Brain microvascular endothelial cell (primary cell): ENCODE results near the gene TLR2.

ENCODE experiments used
- DNase-seq: peaks from one replicate; pipeline ENCODE4 v3.0.0-alpha.2; 2020
- H3K27ac ChIP-seq: fragments of 250-450 bp; sonication (Bioruptor Pico); 2 replicates; pipeline ENCODE4 v1.5.1; 2020; ENCODE audit warnings: mild to moderate bottlenecking, moderate library complexity
- H3K27me3 ChIP-seq: fragments of 250-450 bp; sonication (Bioruptor Pico); replicated peaks from 2 replicates; pipeline ENCODE4 v1.5.1; 2020; ENCODE audit warnings: mild to moderate bottlenecking
- H3K36me3 ChIP-seq: fragments of 250-450 bp; sonication (Bioruptor Pico); replicated peaks from 2 replicates; pipeline ENCODE4 v1.5.1; 2020; ENCODE audit warnings: mild to moderate bottlenecking
- H3K4me3 ChIP-seq: 2 replicates; pipeline ENCODE4 v1.5.1; 2011; ENCODE audit warnings: low read depth, mild to moderate bottlenecking, control low read depth, low read length, moderate library complexity
- CTCF ChIP-seq: IDR thresholded peaks from 2 replicates; pipeline ENCODE4 v1.5.1; 2011; ENCODE audit warnings: low read depth, mild to moderate bottlenecking, moderate library complexity, low read length, control low read depth, inconsistent platforms; ENCODE audit errors: missing control alignments
- in situ Hi-C: cut with HindIII; loops from 2 replicates; pipeline ENCODE4 v1.10.0; 2017; ENCODE audit warnings: low sequenced_read_pairs, low pct_ligation_motif_present

Gene TLR2

DNA sequence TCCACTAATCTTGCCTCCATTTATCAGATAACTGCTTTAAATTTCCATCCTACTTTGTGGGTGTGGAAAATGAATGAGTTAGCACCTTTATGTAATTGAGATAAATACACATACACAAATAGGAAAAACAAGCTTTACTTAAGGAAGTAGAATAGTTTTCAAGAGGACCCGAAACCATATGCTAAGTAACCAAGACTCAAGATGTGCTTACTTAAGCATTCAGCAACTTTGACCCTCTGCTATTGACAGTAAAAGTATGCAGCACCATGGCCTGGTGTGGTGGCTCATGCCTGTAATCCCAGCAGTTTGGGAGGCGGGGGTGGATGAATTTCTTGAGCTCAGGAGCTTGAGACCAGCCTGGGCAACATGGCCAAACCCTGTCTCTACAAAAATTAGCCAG lies 45.8 kb downstream of the TLR2 start:
- no peaks in the 10 kb centered on the region for H3K36me3 ChIP-seq
- no peak overlapping the region for H3K4me3 ChIP-seq
- H3K27me3 ChIP-seq = no peaks in the 10 kb centered on the region
- no peak for DNase-seq
- in situ Hi-C loops = no loop called here
- H3K27ac ChIP-seq = no peak overlapping the region
- TF ChIP-seq CTCF = no peak

DNA sequence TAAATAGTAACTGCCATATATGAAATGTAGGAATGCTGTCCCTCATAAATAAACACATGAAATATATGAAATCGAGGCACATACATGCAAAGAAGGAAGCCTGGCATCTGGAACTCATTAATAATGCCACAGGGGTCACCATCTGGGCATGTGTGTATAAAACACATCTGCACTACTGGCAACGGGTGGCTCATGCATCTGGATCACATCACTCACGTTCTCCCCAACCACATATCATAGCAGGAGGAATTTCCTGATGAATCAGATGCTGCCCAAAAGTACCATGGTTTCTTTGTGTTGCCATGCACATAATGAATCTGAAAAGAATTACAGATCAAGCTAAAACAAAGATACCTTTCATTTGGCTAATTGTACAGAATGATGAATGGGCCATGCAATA lies 47.2 kb downstream of the TLR2 start:
- Histone ChIP-seq H3K4me3 (no peak overlapping the region), H3K27me3 (no peaks in the 10 kb centered on the region), H3K36me3 (no peaks in the 10 kb centered on the region), H3K27ac (peak overlapping the region; percentile 23)
- peak; percentile 79 for DNase-seq
- no peak for TF ChIP-seq CTCF
- in situ Hi-C loops = no loop called here

GRCh38 chr4:153733751-153734448 lies 49.8 kb downstream of the TLR2 start:
- DNase-seq = no peak
- H3K27ac ChIP-seq = no peak overlapping the region
- H3K36me3 ChIP-seq = no peaks in the 10 kb centered on the region
- no peak for TF ChIP-seq CTCF
- no peak overlapping the region for H3K4me3 ChIP-seq
- in situ Hi-C loops = no loop called here
- H3K27me3 ChIP-seq = no peaks in the 10 kb centered on the region

DNA sequence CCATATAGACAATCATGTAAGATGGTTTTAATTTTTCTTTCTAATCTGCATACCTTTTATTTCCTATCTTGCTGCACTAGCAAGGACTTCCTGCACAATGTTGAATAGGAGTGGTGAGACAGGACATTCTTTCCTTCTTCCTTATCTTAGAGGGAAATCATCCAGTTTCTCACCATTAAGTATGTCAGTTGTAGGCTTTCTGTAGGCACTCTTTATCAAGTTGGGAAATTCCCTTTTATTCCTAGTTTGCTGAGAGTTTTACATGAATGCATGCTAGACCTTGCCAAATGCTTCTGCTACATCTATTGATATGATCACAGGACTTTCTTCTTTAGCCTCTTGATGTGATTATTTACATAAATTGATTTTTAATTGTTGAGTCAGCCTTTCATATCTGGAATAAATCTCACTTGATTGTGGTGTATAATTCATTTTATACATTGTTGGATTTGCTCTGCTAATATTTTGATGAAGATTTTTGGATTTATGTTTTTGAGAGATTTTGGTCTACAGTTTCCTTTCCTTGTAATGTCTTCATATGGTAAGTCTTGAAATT lies 51.9 kb downstream of the TLR2 start:
- in situ Hi-C loops = no loop called here

GRCh38 chr4:153741541-153741940 lies 57.5 kb downstream of the TLR2 start:
- H3K27ac ChIP-seq = no peak overlapping the region
- TF ChIP-seq CTCF = no peak
- H3K36me3 ChIP-seq = no peaks in the 10 kb centered on the region
- DNase-seq = no peak
- in situ Hi-C loops = no loop called here
- H3K27me3 ChIP-seq = no peaks in the 10 kb centered on the region
- no peak overlapping the region for H3K4me3 ChIP-seq

More for the DNA sequence above, 51.9 kb downstream of the TLR2 start:
- Histone ChIP-seq H3K27me3 (no peaks in the 10 kb centered on the region), H3K4me3 (no peak overlapping the region), H3K27ac (no peak overlapping the region), H3K36me3 (no peaks in the 10 kb centered on the region)
- no peak for DNase-seq
- no peak for TF ChIP-seq CTCF

DNA sequence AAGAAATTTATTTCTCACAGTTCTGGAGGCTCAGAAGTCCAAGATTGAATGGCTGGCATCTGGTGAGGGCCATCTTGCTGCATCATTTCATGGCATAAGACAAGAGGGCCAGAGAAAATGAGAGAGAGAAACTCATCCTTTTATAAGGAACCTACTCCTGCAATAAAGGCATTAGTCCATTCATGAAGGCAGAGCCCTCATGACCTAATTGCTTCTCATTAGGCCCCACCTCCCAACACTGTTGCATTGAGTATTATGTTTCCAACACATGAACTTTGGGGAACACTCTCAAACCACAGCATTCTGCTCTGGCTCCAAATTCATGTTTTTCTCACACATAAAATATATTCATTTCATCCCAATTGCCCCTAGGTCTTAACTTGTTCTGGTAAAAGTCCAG lies 61.6 kb downstream of the TLR2 start:
- Histone ChIP-seq H3K27me3 (no peaks in the 10 kb centered on the region), H3K4me3 (no peak overlapping the region), H3K36me3 (no peaks in the 10 kb centered on the region), H3K27ac (no peak overlapping the region)
- in situ Hi-C loops = no loop called here
- no peak for TF ChIP-seq CTCF
- no peak for DNase-seq
